Activated CD8-positive, alpha-beta T cell treated with anti-CD3 and anti-CD28 coated beads, Interleukin-2, amount 10 ng/mL, durations not matched to agents 7 days and 5 days (primary cell): ENCODE data around the gene PLD2. TPM values are rescaled to one million over a fixed set of nuclear protein-coding genes. Genes with fewer than 3 reads are reported as not detected.
A peak's percentile ranks its signal among the peaks of the same experiment; 100 is the strongest.
"Not testable (repeated sequence)": the region's sequence is repeated elsewhere in the genome, so short reads cannot be mapped to it uniquely, and the experiment has no call there.

Source experiments
- ATAC-seq: fragments of 150-1000 bp; cut with Tn5 transposase; one replicate; pipeline ENCODE4 v1.10.0; 2021; ENCODE audit warnings: moderate library complexity
- CTCF ChIA-PET: fragments of 350-600 bp; sonication (Branson Sonifier 250); formaldehyde crosslinking; loops from one replicate; lab custom pipeline; 2021; ENCODE audit warnings: antibody characterized with exemption; lab: Charles Lee
- POLR2A ChIA-PET: fragments of 350-600 bp; sonication (Branson Sonifier 250); formaldehyde crosslinking; loops from one replicate; lab custom pipeline; 2021; ENCODE audit warnings: antibody characterized with exemption; lab: Charles Lee
- DNase-seq: peaks from one replicate; pipeline ENCODE4 v3.0.0-alpha.2; 2020
- H3K27ac Mint-ChIP-seq: one replicate; pipeline ENCODE4 v1.8.0; 2021; ENCODE audit warnings: mild to moderate bottlenecking, mixed read lengths
- H3K27me3 Mint-ChIP-seq: one replicate; pipeline ENCODE4 v1.8.0; 2021; ENCODE audit warnings: low read depth, mixed read lengths
- H3K36me3 Mint-ChIP-seq: one replicate; pipeline ENCODE4 v1.8.0; 2021; ENCODE audit warnings: low read depth, mixed read lengths
- H3K4me1 Mint-ChIP-seq: one replicate; pipeline ENCODE4 v1.8.0; 2021; ENCODE audit warnings: low read depth, mixed read lengths
- H3K4me3 Mint-ChIP-seq: one replicate; pipeline ENCODE4 v1.8.0; 2021; ENCODE audit warnings: mild to moderate bottlenecking, mixed read lengths
- H3K9me3 Mint-ChIP-seq: one replicate; pipeline ENCODE4 v1.8.0; 2022; ENCODE audit warnings: mixed read lengths; ENCODE audit not compliant: insufficient read depth
- total RNA-seq, 2 experiments: library from RNA; stranded (reverse); gene quantifications; one replicate each; pipeline ENCODE4 v1.2.3, GENCODE V29; 2021

The PLD2 gene
- total RNA-seq, 2 experiments from 2014 or later = 11.6 to 20.0 TPM

- ATAC-seq (no peak), DNase-seq (no peak)
- Mint-ChIP-seq H3K27me3 (no peaks in the 10 kb centered on the region), H3K9me3 (no peaks in the 10 kb centered on the region), H3K4me3 (no peak overlapping the region), H3K36me3 (peaks cover 16% of the 10 kb centered on the region), H3K27ac (no peak overlapping the region), H3K4me1 (peaks cover 6% of the 10 kb centered on the region)
- ChIA-PET CTCF (interaction anchor here (1.0 to 1.5 kb wide), 2 partner anchors 24 to 234 kb away, joined by 3 to 4 read pairs; no protein-coding TSS in a partner anchor), POLR2A (no interaction called here)
These were observed 51.9 kb downstream of the PLD2 start for GRCh38 chr17:4858882-4859260.

GRCh38 chr17:4859816-4860625 lies 53.1 kb downstream of the PLD2 start:
- ChIA-PET CTCF (no interaction called here), POLR2A (no interaction called here)
- ATAC-seq (no peak), DNase-seq (no peak)
- Mint-ChIP-seq H3K4me1 (peaks cover 4% of the 10 kb centered on the region), H3K27me3 (no peaks in the 10 kb centered on the region), H3K27ac (no peak overlapping the region), H3K9me3 (no peaks in the 10 kb centered on the region), H3K4me3 (no peak overlapping the region), H3K36me3 (peaks cover 9% of the 10 kb centered on the region)

GRCh38 chr17:4860651-4861050 lies 53.7 kb downstream of the PLD2 start:
- no peak overlapping the region for H3K4me3 Mint-ChIP-seq
- no peak for ATAC-seq
- ChIA-PET POLR2A (no interaction called here), CTCF (no interaction called here)
- H3K9me3 Mint-ChIP-seq = no peaks in the 10 kb centered on the region
- no peaks in the 10 kb centered on the region for H3K27me3 Mint-ChIP-seq
- peaks cover 4% of the 10 kb centered on the region for H3K4me1 Mint-ChIP-seq
- no peak overlapping the region for H3K27ac Mint-ChIP-seq
- H3K36me3 Mint-ChIP-seq = peaks cover 9% of the 10 kb centered on the region
- DNase-seq = no peak

- ATAC-seq = no peak
- DNase-seq = no peak
- Mint-ChIP-seq H3K27ac (no peak overlapping the region), H3K36me3 (peaks cover 8% of the 10 kb centered on the region), H3K9me3 (no peaks in the 10 kb centered on the region), H3K27me3 (no peaks in the 10 kb centered on the region), H3K4me1 (peaks cover 4% of the 10 kb centered on the region), H3K4me3 (no peak overlapping the region)
- POLR2A ChIA-PET = interaction anchor here (1.0 kb wide), 1 partner anchor 21 kb away, joined by 3 read pairs; no protein-coding TSS in a partner anchor
- CTCF ChIA-PET = interaction anchor here (1.4 kb wide), 1 partner anchor 23 kb away, joined by 3 read pairs; no protein-coding TSS in a partner anchor
These were observed 54.1 kb downstream of the PLD2 start for GRCh38 chr17:4861052-4861451.

GRCh38 chr17:4862720-4863119 lies 55.8 kb downstream of the PLD2 start:
- POLR2A ChIA-PET = no interaction called here
- H3K4me3 Mint-ChIP-seq = no peak overlapping the region
- CTCF ChIA-PET = interaction anchor here (1.6 kb wide), 1 partner anchor 17 kb away, joined by 3 read pairs; no protein-coding TSS in a partner anchor
- H3K27ac Mint-ChIP-seq = no peak overlapping the region
- no peak for ATAC-seq
- no peaks in the 10 kb centered on the region for H3K9me3 Mint-ChIP-seq
- DNase-seq = no peak
- peaks cover 4% of the 10 kb centered on the region for H3K4me1 Mint-ChIP-seq
- no peaks in the 10 kb centered on the region for H3K27me3 Mint-ChIP-seq
- H3K36me3 Mint-ChIP-seq = peaks cover 3% of the 10 kb centered on the region

- ChIA-PET POLR2A (no interaction called here), CTCF (interaction anchor here (1.6 kb wide), 1 partner anchor 17 kb away, joined by 3 read pairs; no protein-coding TSS in a partner anchor)
- peaks cover 4% of the 10 kb centered on the region for H3K4me1 Mint-ChIP-seq
- peaks cover 3% of the 10 kb centered on the region for H3K36me3 Mint-ChIP-seq
- ATAC-seq = no peak
- H3K27me3 Mint-ChIP-seq = no peaks in the 10 kb centered on the region
- DNase-seq = no peak
- no peaks in the 10 kb centered on the region for H3K9me3 Mint-ChIP-seq
- no peak overlapping the region for H3K27ac Mint-ChIP-seq
- no peak overlapping the region for H3K4me3 Mint-ChIP-seq
These were observed 56.4 kb downstream of the PLD2 start for GRCh38 chr17:4863321-4863720.

- H3K9me3 Mint-ChIP-seq, POLR2A ChIA-PET: not testable (repeated sequence)
- CTCF ChIA-PET = interaction anchor here (0.6 to 1.3 kb wide), 2 partner anchors 11 to 135 kb away, joined by 3 read pairs; no protein-coding TSS in a partner anchor
These were observed 60.6 kb downstream of the PLD2 start for GRCh38 chr17:4867535-4867934.

GRCh38 chr17:4869058-4869998 lies 62.4 kb downstream of the PLD2 start:
- H3K36me3 Mint-ChIP-seq, H3K27me3 Mint-ChIP-seq, H3K27ac Mint-ChIP-seq, ATAC-seq, DNase-seq, POLR2A ChIA-PET, H3K9me3 Mint-ChIP-seq, H3K4me3 Mint-ChIP-seq, H3K4me1 Mint-ChIP-seq: not testable (repeated sequence)
- CTCF ChIA-PET = interaction anchor here (1.0 kb wide), 1 partner anchor 12 kb away, joined by 4 read pairs; no protein-coding TSS in a partner anchor

More at GRCh38 chr17:4867535-4867934, 60.6 kb downstream of the PLD2 start:
- H3K27me3 Mint-ChIP-seq, ATAC-seq, H3K4me1 Mint-ChIP-seq, H3K27ac Mint-ChIP-seq, DNase-seq, H3K4me3 Mint-ChIP-seq, H3K36me3 Mint-ChIP-seq: not testable (repeated sequence)

GRCh38 chr17:4870855-4871254 lies 63.9 kb downstream of the PLD2 start:
- no peak overlapping the region for H3K4me3 Mint-ChIP-seq
- no peaks in the 10 kb centered on the region for H3K9me3 Mint-ChIP-seq
- H3K4me1 Mint-ChIP-seq = no peaks in the 10 kb centered on the region
- H3K36me3 Mint-ChIP-seq = peaks cover 2% of the 10 kb centered on the region
- H3K27ac Mint-ChIP-seq = no peak overlapping the region
- ATAC-seq (no peak), DNase-seq (no peak)
- CTCF ChIA-PET = interaction anchor here (1.0 kb wide), 1 partner anchor 10 kb away, joined by 4 read pairs; no protein-coding TSS in a partner anchor
- H3K27me3 Mint-ChIP-seq = no peaks in the 10 kb centered on the region
- POLR2A ChIA-PET = no interaction called here

- Mint-ChIP-seq H3K4me1 (no peaks in the 10 kb centered on the region), H3K9me3 (no peaks in the 10 kb centered on the region), H3K36me3 (peaks cover 2% of the 10 kb centered on the region), H3K27ac (peak overlapping the region; percentile 26), H3K4me3 (no peak overlapping the region), H3K27me3 (no peaks in the 10 kb centered on the region)
- DNase-seq (no peak), ATAC-seq (no peak)
- ChIA-PET CTCF (interaction anchor here (1.0 kb wide), 1 partner anchor 30 kb away, joined by 3 read pairs; the partner anchor contains the start of gene CHRNE), POLR2A (no interaction called here)
These were observed 65.8 kb downstream of the PLD2 start for GRCh38 chr17:4872786-4873185.
